WTC11 (cell line): ENCODE data around the gene SOX8. TPM values are rescaled to one million over a fixed set of nuclear protein-coding genes. Genes with fewer than 3 reads are reported as not detected.

Experiments
- ATAC-seq: fragments of 200-7000 bp; cut with Tn5 transposase; 2 replicates; pipeline ENCODE4 v1.10.0; 2021; ENCODE audit warnings: mild to moderate bottlenecking, moderate library complexity
- CTCF ChIA-PET: fragments of 300-600 bp; sonication (Branson Sonifier 250); formaldehyde crosslinking; loops from one replicate; lab custom pipeline; 2021; ENCODE audit warnings: antibody characterized with exemption; lab: Charles Lee
- POLR2A ChIA-PET: fragments of 350-600 bp; sonication (Branson Sonifier 250); formaldehyde crosslinking; loops from one replicate; lab custom pipeline; 2021; ENCODE audit warnings: antibody characterized with exemption; lab: Charles Lee
- DNase-seq: peaks from one replicate; pipeline ENCODE4 v3.0.0; 2021; ENCODE audit warnings: low spot score
- H3K27ac Mint-ChIP-seq: 2 replicates; pipeline ENCODE4 v1.8.0; 2021; ENCODE audit warnings: mixed read lengths
- H3K27me3 Mint-ChIP-seq: 2 replicates; pipeline ENCODE4 v1.8.0; 2021; ENCODE audit warnings: low read depth, mild to moderate bottlenecking, moderate library complexity, mixed read lengths
- H3K36me3 Mint-ChIP-seq: 2 replicates; pipeline ENCODE4 v1.8.0; 2021; ENCODE audit warnings: mixed read lengths
- H3K4me1 Mint-ChIP-seq: 2 replicates; pipeline ENCODE4 v1.8.0; 2022; ENCODE audit warnings: mixed read lengths
- H3K4me3 Mint-ChIP-seq: 2 replicates; pipeline ENCODE4 v1.8.0; 2021; ENCODE audit warnings: mild to moderate bottlenecking, moderate library complexity, mixed read lengths
- H3K9me3 Mint-ChIP-seq: 2 replicates; pipeline ENCODE4 v1.8.0; 2021; ENCODE audit warnings: mixed read lengths
- ARID4B ChIP-seq: sonication (generic); formaldehyde crosslinking; IDR thresholded peaks from 2 replicates; pipeline ENCODE4 v1.8.0; 2023; ENCODE audit warnings: missing genetic modification reagents, mild to moderate bottlenecking, borderline replicate concordance
- ATF2 ChIP-seq: sonication (generic); formaldehyde crosslinking; IDR thresholded peaks from 2 replicates; pipeline ENCODE4 v1.8.1; 2022; ENCODE audit warnings: low read depth, missing genetic modification reagents, borderline replicate concordance
- CBFB ChIP-seq: sonication (generic); formaldehyde crosslinking; IDR thresholded peaks from 2 replicates; pipeline ENCODE4 v1.8.1; 2022; ENCODE audit warnings: mild to moderate bottlenecking, low read depth, missing genetic modification reagents
- FOXK1 ChIP-seq: sonication (generic); formaldehyde crosslinking; IDR thresholded peaks from 2 replicates; pipeline ENCODE4 v1.8.0; 2022; ENCODE audit warnings: mild to moderate bottlenecking, moderate library complexity, missing genetic modification reagents
- GRHL2 ChIP-seq: fragments of 250-450 bp; sonication (Bioruptor Pico); IDR thresholded peaks from 2 replicates; pipeline ENCODE4 v1.8.0; 2022; ENCODE audit warnings: mild to moderate bottlenecking, moderate library complexity; ENCODE audit not compliant: insufficient replicate concordance, severe bottlenecking
- GTF2I ChIP-seq: fragments of 250-450 bp; sonication (Bioruptor Pico); conservative IDR thresholded peaks from 2 replicates; pipeline ENCODE4 v1.4.0; 2021; ENCODE audit warnings: mild to moderate bottlenecking
- JAZF1 ChIP-seq: fragments of 250-450 bp; sonication (Bioruptor Pico); IDR thresholded peaks from 2 replicates; pipeline ENCODE4 v1.9.0; 2021; ENCODE audit warnings: moderate library complexity, mild to moderate bottlenecking, inconsistent platforms
- MAX ChIP-seq: sonication (generic); formaldehyde crosslinking; IDR thresholded peaks from 2 replicates; pipeline ENCODE4 v1.8.0; 2022; ENCODE audit warnings: mild to moderate bottlenecking, missing genetic modification reagents
- NFYB ChIP-seq: sonication (generic); formaldehyde crosslinking; conservative IDR thresholded peaks from 2 replicates; pipeline ENCODE4 v1.8.0; 2022; ENCODE audit warnings: low read depth, missing genetic modification reagents
- PRRX2 ChIP-seq: fragments of 250-450 bp; sonication (Bioruptor Pico); IDR thresholded peaks from 2 replicates; pipeline ENCODE4 v1.8.0; 2021; ENCODE audit warnings: mild to moderate bottlenecking
- SP1 ChIP-seq: sonication (generic); formaldehyde crosslinking; conservative IDR thresholded peaks from 2 replicates; pipeline ENCODE4 v1.8.1; 2022; ENCODE audit warnings: missing genetic modification reagents
- TEAD1 ChIP-seq: sonication (generic); formaldehyde crosslinking; IDR thresholded peaks from 2 replicates; pipeline ENCODE4 v1.8.0; 2022; ENCODE audit warnings: mild to moderate bottlenecking, missing genetic modification reagents
- TEAD4 ChIP-seq: sonication (generic); formaldehyde crosslinking; IDR thresholded peaks from 2 replicates; pipeline ENCODE4 v1.8.0; 2022; ENCODE audit warnings: mild to moderate bottlenecking, missing genetic modification reagents
- ZNF219 ChIP-seq: sonication (generic); formaldehyde crosslinking; IDR thresholded peaks from 2 replicates; pipeline ENCODE4 v1.8.0; 2023; ENCODE audit warnings: missing genetic modification reagents, mild to moderate bottlenecking, borderline replicate concordance
- ZNF317 ChIP-seq: sonication (generic); formaldehyde crosslinking; IDR thresholded peaks from 2 replicates; pipeline ENCODE4 v1.8.1; 2023; ENCODE audit warnings: low read depth, mild to moderate bottlenecking, moderate library complexity, missing genetic modification reagents, borderline replicate concordance
- ZNF423 ChIP-seq: fragments of 250-450 bp; sonication (Bioruptor Pico); IDR thresholded peaks from 2 replicates; pipeline ENCODE4 v2.1.2; 2022; ENCODE audit warnings: mild to moderate bottlenecking, moderate library complexity
- ZNF532 ChIP-seq: fragments of 250-450 bp; sonication (Bioruptor Pico); IDR thresholded peaks from 2 replicates; pipeline ENCODE4 v1.9.0; 2021; ENCODE audit warnings: mild to moderate bottlenecking, borderline replicate concordance
- total RNA-seq: library from RNA; stranded (reverse); gene quantifications from 3 replicates; pipeline ENCODE4 v1.2.3, GENCODE V29; 2021
- TF ChIP-seq, protein P1 (sequence below): sonication (generic); formaldehyde crosslinking; IDR thresholded peaks from 2 replicates; pipeline ENCODE4 v1.8.1; 2023; ENCODE audit warnings: mild to moderate bottlenecking, missing genetic modification reagents, moderate library complexity

The SOX8 gene
- total RNA-seq, 1 experiment from 2014 or later, result 12.3 TPM

DNA sequence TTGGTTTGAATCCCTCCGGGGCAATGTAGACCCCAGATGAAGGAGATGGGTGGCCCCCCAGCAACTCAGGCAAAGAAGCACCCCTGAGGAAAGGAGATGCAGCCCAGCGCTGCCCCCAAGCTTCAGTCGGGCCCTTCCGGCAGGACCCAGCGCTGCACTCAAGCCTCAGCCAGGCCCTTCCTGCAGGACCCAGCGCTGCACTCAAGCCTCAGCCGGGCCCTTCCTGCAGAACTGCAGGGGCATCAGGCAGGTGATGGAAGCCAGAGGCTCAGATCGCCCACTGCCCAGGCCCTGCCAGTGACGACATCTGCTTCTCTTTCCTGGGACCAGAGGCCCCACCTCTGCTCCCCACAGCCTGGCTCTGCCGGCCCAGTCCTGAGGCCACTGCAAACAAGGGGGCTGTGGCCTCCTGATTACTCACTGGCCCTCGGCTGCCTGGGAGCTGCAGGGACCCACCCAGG, 7.8 kb downstream of the SOX8 start:
- H3K4me1 Mint-ChIP-seq, result no peaks in the 10 kb centered on the region
- no peaks in the 10 kb centered on the region; the same call in 1 of the 2 replicates for H3K27me3 Mint-ChIP-seq
- peaks cover under 1% of the 10 kb centered on the region; the same call in 1 of the 2 replicates for H3K9me3 Mint-ChIP-seq
- ATAC-seq, result no peak
- DNase-seq, result no peak
- H3K27ac Mint-ChIP-seq, result no peak overlapping the region
- ChIA-PET CTCF (interaction anchor here (0.7 kb wide), 2 partner anchors 68 to 102 kb away, joined by 3 read pairs; no protein-coding TSS in a partner anchor), POLR2A (no interaction called here)
- TF ChIP-seq ZNF219 (CRISPR knock-in tag), result no peak
- H3K36me3 Mint-ChIP-seq, result no peaks in the 10 kb centered on the region
- no peak overlapping the region for H3K4me3 Mint-ChIP-seq

GRCh38 chr16:990516-991291, 9.1 kb downstream of the SOX8 start:
- ChIA-PET POLR2A (no interaction called here), CTCF (no interaction called here)
- no peak for TF ChIP-seq JAZF1 (CRISPR knock-in tag)
- TF ChIP-seq, protein P1, sequence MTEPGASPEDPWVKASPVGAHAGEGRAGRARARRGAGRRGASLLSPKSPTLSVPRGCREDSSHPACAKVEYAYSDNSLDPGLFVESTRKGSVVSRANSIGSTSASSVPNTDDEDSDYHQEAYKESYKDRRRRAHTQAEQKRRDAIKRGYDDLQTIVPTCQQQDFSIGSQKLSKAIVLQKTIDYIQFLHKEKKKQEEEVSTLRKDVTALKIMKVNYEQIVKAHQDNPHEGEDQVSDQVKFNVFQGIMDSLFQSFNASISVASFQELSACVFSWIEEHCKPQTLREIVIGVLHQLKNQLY (CRISPR knock-in tag), result no peak
- TF ChIP-seq ZNF423, result no peak
- no peak for TF ChIP-seq ATF2 (CRISPR knock-in tag)
- TF ChIP-seq TEAD4 (CRISPR knock-in tag), result no peak
- Mint-ChIP-seq H3K4me3 (no peak overlapping the region), H3K4me1 (no peaks in the 10 kb centered on the region), H3K36me3 (peaks cover 11% of the 10 kb centered on the region), H3K27me3 (peaks cover 13% of the 10 kb centered on the region), H3K9me3 (peaks cover 14% of the 10 kb centered on the region), H3K27ac (no peak overlapping the region)
- ATAC-seq (no peak), DNase-seq (no peak)

DNA sequence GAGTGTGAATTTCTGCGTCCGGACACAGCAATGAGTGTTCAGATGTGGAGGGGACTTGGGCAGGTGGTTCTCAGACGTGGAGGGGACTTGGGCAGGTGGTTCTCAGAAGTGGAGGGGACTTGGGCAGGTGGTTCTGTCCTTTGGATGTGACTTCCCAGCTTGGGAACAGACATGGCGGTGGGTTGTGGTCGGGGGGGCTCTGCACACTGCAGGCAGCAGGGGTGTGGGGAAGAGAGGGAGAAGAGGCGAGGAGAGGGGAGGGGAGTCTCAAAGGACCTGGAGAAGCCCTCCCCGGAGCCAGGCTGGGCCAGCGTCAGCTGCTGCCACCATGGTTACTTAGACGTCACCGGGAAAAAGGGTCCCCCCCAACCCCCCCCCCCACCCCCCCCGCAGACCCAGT, 9.8 kb downstream of the SOX8 start:
- ATAC-seq, result no peak
- Mint-ChIP-seq H3K36me3 (peaks cover 15% of the 10 kb centered on the region), H3K4me1 (peaks cover under 1% of the 10 kb centered on the region; the same call in 1 of the 2 replicates), H3K4me3 (no peak overlapping the region), H3K9me3 (peaks cover 20% of the 10 kb centered on the region), H3K27me3 (peaks cover 19% of the 10 kb centered on the region), H3K27ac (no peak overlapping the region)
- CTCF ChIA-PET, result no interaction called here
- DNase-seq, result no peak
- POLR2A ChIA-PET, result no interaction called here
- TF ChIP-seq SP1 (CRISPR knock-in tag) (no peak), TEAD1 (CRISPR knock-in tag) (no peak), CBFB (no peak), ZNF532 (CRISPR knock-in tag) (no peak), FOXK1 (CRISPR knock-in tag) (no peak), PRRX2 (no peak), ZNF317 (no peak), ATF2 (CRISPR knock-in tag) (no peak), ARID4B (CRISPR knock-in tag) (no peak), GRHL2 (CRISPR knock-in tag) (no peak), TEAD4 (CRISPR knock-in tag) (no peak), GTF2I (CRISPR knock-in tag) (no peak), NFYB (CRISPR knock-in tag) (no peak), MAX (CRISPR knock-in tag) (no peak)
